NCI-H1417 (cell line): Measurements from ENCODE around the gene ATP6V1A.

Experiments used
- DNase-seq, 3 experiments: peaks; one replicate each; lab custom pipeline; 2025; lab: John Stamatoyannopoulos, UW

Gene ATP6V1A

DNA sequence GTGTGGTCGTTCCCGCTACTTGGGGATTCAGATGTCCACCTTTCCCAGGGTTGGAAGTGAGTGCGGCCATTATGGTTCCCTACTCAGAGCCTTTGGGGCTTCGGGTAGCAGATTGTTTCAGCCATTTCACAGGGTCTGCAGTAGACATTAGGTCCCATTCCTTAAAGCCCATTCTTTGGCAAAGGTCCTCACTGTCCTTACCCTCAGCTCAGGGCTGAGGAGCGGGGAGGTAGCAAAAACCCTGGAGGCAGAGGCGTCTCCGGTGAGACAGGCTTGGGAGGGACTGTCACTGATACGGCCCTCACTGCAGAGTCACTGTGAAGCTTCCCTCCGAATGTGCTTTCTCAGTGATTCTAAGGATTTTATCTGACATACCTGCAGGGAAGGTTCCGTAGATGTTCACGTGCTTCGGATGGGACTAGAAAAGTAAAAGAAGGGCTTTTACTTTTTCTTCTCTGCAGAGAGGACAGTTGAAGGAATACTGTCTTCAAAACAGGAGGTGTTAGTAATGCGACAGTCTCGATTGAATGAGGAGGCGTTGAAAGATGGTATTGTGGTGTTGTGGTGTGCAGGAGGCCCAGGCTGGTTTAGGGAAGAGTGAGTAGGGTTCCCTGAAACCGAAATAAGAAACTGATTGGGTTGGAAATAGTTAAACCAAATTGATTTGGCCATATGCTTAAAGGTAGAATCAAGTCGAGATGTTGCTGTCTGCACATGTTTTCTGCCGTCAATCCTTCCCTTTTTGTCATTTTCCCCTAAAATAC, 630 bp downstream of the ATP6V1A start:
- DNase-seq = peak; percentile 29 to 57 (median 56)

DNA sequence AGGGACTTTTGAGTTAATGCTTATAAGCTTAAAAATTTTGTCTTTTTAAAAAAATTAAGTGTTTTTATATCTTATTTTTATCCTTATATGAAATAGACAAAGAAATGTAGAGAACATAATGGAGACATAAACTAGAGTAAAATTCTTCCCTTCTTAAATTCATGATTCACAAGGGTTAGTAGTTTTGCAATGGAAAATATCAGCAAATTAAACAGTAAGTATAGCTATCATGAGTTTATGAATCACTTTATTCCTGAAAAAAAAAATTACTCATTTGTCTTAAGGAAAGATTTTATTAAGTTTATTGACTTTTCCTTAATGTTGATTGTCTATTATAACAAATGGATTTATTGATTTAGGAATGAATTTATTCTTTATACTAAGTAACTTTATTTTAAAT, 4.3 kb downstream of the ATP6V1A start:
- DNase-seq = no peak

DNA sequence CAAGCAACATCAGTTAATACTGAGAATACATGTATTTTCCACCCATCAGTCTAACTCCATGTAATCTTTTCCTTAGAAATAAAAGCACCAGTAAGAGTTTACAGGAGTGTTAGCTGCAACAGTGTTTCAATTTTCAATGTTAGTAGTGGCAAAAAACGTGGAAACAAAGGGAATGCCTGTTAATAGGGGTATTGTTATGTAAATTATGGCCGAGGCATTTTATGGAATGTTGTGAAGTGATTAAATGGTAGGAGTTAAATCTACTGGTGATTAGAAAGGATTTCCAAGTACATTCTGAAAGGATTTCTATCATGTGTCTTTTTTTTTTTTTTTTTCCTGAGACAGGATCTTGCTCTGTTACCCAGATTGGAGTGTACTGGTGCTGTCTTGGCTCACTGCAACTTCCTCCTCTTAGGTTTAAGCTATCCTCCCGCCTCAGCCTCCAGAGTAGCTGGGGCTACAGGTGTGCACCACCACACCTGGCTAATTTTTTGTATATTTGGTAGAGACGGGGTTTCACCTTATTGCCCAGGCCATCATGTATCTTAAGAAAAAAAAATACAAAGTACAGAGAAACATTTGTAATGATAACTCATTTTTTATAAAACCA, 6.6 kb downstream of the ATP6V1A start:
- no peak for DNase-seq

DNA sequence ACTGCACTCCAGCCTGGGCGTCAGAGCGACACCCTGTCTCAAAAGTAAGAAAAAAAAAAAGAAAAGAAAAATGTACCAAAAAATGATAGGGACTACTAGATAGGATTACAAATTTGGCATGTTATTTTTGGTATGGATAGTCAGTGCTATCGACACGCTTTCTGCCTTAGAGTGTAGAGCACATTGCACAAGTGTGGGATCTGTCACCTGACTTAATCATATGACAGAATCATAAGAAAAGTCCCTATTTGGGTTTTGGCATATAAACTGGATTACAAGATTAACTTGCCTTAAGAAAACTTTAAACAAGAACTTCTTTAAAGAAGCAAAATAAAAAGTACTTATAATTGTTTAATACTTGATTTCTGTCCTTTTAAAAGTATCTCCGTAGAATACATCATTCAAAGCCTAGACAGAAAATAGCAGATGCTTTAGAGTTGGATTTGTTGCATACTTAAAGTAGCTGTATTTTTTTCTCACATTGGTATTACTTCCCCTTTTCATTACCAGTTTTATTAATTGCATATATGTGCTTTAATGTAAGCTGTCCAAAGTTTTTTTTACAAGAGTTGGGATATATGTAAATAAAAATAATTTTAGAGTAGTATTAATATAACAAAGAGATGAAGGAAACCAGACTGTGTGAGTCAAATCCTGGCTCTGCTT, 7.8 kb downstream of the ATP6V1A start:
- DNase-seq = no peak

- no peak for DNase-seq
These were observed 11.7 kb downstream of the ATP6V1A start for GRCh38 chr3:113758389-113759024.

- no peak for DNase-seq
These were observed 17.9 kb downstream of the ATP6V1A start for GRCh38 chr3:113764698-113765097.

- DNase-seq = no peak
These were observed 22.7 kb downstream of the ATP6V1A start for GRCh38 chr3:113769551-113769950.

- no peak for DNase-seq
These were observed 25.2 kb downstream of the ATP6V1A start for GRCh38 chr3:113771993-113772392.

DNA sequence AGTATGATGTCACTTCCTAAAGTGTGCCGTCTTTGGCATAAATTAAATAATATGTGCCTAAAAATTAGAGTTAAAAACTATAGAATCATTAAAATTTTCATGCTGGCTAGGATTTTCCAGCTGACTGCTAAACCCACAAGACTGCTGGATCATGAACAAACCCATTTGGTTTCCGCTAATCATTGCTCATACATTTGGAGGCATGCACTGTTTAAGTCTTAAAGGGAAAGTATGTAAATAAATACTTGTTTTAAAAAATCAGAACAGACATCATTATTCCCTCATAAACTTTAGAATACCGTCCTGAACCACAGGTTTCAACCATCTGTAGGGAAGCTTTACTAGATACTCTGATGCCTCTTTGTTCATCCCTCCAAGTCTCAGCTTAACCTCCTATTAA, 26.5 kb downstream of the ATP6V1A start:
- DNase-seq = no peak

GRCh38 chr3:113775516-113775915, 28.7 kb downstream of the ATP6V1A start:
- DNase-seq = no peak

DNA sequence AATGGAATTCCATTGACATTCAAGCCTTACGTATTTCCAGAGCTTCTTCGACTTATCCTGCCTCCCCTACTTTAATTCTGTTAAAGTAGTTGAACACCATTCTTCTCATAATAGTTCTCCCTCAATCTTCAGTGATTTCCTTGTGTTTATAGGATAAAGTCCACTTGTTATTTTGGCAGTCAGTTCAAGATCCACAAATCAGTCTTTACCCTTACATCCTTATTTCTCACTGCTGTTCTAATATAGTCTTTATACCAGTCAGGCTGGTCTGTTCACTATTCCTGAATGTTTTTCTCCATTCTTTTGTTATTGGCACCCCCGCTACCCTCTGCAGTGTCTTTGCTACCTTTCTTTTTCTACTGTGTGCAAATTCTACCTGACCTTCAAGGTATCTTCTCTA, 29.7 kb downstream of the ATP6V1A start:
- DNase-seq = no peak

- DNase-seq = no peak
These were observed 36.6 kb downstream of the ATP6V1A start for GRCh38 chr3:113783463-113783862.

- no peak for DNase-seq
These were observed 37.1 kb downstream of the ATP6V1A start for GRCh38 chr3:113783980-113784379.

DNA sequence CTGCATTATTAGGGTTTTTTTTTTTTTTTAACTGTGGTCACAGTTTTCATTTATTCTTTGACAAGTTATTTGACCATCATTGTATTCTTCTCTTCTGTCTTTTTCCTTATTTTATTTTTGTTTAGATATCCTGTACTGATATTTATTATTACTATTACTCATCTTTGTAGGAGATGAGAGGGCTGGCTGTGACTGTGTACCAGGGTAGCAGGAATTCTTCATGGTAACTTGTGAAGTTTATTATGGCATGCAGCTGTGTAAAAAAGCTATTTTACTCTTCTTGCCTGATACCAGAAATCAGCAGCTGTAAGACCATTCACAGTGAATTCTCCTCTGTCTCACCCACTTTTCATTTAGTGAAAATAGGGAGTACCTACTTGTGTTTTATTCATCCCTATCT, 44.5 kb downstream of the ATP6V1A start:
- no peak for DNase-seq

- no peak for DNase-seq
These were observed 47.7 kb downstream of the ATP6V1A start for GRCh38 chr3:113794526-113794925.

DNA sequence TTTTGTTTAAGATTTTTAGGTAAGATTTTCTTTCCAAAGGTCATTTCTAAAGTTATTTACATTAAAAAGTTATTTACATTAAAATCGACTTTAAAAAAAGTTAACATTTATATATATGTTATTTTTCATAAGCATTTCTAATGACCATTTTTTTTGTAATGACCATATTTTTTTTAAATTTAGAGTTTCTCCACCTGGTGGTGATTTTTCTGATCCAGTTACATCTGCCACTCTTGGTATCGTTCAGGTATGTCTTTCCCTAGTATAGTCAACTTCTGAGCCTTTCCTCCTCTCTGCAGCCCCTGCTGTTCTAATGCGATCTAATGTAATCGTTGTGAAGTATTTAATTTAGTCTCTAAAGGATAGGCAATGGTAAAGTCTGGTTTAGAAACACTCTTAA, 48.9 kb downstream of the ATP6V1A start:
- no peak for DNase-seq

DNA sequence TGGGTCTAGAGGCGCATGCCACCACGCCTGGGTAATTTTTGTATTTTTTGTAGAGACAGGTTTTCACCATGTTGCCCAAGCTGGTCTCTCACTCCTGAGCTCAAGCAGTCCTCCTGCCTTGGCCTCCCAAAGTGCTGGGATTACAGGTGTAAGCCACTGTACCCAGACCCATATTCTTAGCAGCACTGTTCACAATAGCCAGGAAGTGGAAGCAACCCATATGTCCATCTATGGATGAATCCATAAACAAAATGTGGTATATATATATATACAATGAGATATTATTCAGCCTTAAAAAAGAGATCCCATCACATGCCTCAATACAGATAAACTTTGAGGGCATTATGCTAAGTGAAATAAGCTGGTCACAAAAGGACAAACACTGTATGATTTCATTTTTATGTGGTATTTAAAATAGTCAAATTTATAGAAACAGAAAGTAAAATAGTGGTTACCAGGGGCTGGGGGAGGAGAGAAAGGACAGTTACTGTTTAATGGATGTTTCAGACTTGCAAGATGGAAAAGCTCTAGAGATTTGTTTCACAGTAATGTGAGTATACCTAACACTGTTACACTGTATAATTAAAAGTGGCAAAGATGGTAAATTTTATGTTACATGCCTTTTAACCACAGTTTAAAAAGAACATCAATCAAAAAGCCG, 56.1 kb downstream of the ATP6V1A start:
- DNase-seq = no peak

DNA sequence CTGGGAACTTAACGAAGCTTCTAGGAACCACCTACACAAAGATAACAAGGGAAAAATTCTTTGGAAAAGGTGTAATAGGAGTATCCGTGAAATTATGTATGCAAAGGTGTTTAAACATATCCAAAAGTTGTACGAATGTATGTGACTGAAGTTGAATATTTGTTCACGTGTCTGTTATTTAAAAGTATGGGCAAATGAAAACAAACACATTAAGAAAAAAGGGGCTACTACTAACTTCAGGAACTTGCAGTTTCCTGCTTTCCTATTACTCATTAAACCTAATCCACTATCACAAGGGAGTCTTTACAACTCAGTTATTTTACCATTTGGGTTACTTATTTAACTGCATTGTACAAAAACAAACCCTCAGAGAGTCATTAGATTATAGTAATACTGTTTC, 57.8 kb downstream of the ATP6V1A start:
- no peak for DNase-seq

- DNase-seq = no peak
These were observed 58.4 kb downstream of the ATP6V1A start for GRCh38 chr3:113805249-113805648.

DNA sequence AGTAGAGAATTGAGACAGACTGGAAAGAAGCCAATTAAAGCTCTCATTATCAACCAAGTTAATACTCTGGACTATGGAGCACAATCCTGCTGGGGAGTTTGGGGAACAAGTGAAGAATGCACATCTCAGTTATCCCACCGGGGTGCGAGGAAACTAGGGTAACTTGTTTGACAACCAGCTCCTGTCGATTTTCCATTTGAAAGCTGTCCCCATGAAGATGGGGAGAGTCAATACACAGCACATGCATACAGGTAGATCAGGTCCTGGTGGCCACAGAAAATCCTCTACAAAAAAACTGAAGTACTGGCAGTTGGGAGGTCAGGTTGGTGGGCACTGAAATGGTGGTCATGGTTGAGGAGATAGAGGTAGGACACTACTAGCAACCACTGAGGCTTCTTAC, 66.0 kb downstream of the ATP6V1A start:
- DNase-seq = no peak

DNA sequence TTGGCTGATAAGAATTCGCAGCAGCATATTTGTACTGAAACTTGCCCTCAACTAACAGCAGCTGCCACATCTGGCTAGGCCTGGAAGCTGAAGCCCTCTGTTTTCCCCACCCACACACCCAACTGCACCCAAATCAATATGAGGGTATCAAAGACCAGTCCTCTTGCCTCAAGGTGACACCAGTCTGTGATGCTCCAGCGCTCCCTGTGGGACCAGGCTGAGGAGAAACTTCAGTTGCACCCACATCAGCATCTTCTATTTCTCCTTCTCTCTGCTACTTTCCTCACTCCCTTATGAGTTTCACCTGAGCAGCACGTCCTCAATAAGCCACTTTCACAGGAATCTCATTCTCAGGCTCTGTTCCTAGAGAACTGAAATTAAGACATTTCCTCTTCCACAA, 73.0 kb downstream of the ATP6V1A start:
- no peak for DNase-seq

- DNase-seq = no peak
These were observed 78.3 kb downstream of the ATP6V1A start for GRCh38 chr3:113825090-113825489.
